ENCODE results near the gene TRIM2.

TRIM2 gene

DNA sequence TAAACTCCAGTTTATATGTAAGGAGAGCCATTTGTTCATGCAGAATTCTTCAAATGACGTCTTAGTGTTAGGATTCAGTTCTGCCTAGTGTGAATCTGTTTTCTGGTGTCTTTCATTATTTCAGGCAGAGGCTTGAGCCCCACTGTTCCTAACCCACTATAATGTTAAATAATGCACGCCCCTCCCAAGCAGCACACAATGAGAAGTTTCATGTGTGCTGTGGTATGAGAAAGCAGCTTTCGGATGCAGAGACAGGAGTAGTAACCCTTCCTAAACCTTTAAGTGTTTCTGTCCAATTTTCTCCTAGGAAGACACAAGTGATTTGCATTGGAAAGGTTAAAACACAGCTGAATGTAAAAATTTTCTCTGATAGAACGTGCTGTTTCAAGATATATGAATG is 54.5 kb downstream of the TRIM2 start:
- H3K9me3 ChIP-seq (ENCODE audit: control insufficient read depth in 1 of 2, low read length in 2 of 2): peaks cover 0 to 8% of the 10 kb centered on the region in 2 donors
- H3K9ac ChIP-seq (ENCODE audit: low read depth in 1 of 2, low read length in 2 of 2): no peak overlapping the region
- H3K27me3 ChIP-seq (ENCODE audit: control insufficient read depth in 1 of 2, insufficient read depth in 2 of 2, low read length in 2 of 2): peaks cover 0 to 7% of the 10 kb centered on the region in 2 donors
- H3K27ac ChIP-seq (ENCODE audit: low read depth, low read length): no peak overlapping the region
- peaks cover 0 to 9% of the 10 kb centered on the region in 2 donors for H3K36me3 ChIP-seq (ENCODE audit: control insufficient read depth in 1 of 2, insufficient read depth in 2 of 2, low read length in 2 of 2)
- peaks cover 0 to 4% of the 10 kb centered on the region in 2 donors for H3K4me1 ChIP-seq (ENCODE audit: control insufficient read depth in 1 of 2, insufficient read depth in 2 of 2, low read length in 2 of 2)
- no peak overlapping the region for H3K4me3 ChIP-seq (ENCODE audit: low read depth in 1 of 2, low read length in 2 of 2)

DNA sequence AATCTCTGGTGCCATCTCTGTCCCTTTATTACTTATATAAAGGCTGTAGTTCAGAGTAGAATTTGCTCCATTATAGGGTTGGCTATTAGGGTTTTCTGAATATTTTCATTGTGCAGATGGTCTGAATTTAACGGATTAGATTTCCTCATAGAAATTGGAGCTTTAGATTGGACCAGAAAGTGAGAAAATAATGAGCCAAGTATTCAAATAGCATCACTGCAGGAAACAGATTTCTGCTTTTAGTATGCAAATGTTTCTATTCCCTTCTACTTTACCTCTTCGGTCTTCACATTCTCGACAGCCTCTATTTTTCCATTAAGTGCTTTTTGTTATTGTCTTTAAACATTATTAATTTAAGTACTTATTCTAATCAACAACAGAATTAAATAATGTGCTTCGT is 55.4 kb downstream of the TRIM2 start:
- peaks cover 0 to 9% of the 10 kb centered on the region in 2 donors for H3K36me3 ChIP-seq (ENCODE audit: control insufficient read depth in 1 of 2, insufficient read depth in 2 of 2, low read length in 2 of 2)
- H3K9me3 ChIP-seq (ENCODE audit: control insufficient read depth in 1 of 2, low read length in 2 of 2): peaks cover 0 to 8% of the 10 kb centered on the region in 2 donors
- peaks cover 0 to 4% of the 10 kb centered on the region in 2 donors for H3K4me1 ChIP-seq (ENCODE audit: control insufficient read depth in 1 of 2, insufficient read depth in 2 of 2, low read length in 2 of 2)
- H3K27me3 ChIP-seq (ENCODE audit: control insufficient read depth in 1 of 2, insufficient read depth in 2 of 2, low read length in 2 of 2): peaks cover 0 to 7% of the 10 kb centered on the region in 2 donors
- no peak overlapping the region for H3K9ac ChIP-seq (ENCODE audit: low read depth in 1 of 2, low read length in 2 of 2)
- no peak overlapping the region for H3K27ac ChIP-seq (ENCODE audit: low read depth, low read length)
- H3K4me3 ChIP-seq (ENCODE audit: low read depth in 1 of 2, low read length in 2 of 2): no peak overlapping the region

DNA sequence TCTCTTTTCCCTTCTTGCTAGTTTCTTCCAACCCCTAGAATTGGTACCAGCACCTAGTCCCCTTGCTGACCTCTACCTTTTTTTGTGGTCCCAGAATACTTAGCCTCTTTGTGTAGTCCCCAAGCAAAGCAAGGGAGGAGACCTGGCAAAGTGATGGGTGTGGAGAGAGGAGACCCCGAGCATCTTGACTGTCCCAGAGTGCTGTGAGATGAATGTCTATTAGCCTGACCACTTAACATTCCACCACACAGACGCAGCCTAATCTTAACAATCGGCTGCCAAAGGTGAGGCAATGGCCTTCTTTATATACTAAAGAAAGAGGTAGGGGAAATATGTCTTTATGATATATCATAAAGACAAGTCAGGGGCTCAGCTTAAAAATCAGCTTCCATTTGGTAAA is 55.9 kb downstream of the TRIM2 start:
- Histone ChIP-seq H3K4me1 (ENCODE audit: control insufficient read depth in 1 of 2, insufficient read depth in 2 of 2, low read length in 2 of 2) (peaks cover 0 to 4% of the 10 kb centered on the region in 2 donors), H3K9me3 (ENCODE audit: control insufficient read depth in 1 of 2, low read length in 2 of 2) (peaks cover 0 to 8% of the 10 kb centered on the region in 2 donors), H3K9ac (ENCODE audit: low read depth in 1 of 2, low read length in 2 of 2) (no peak overlapping the region), H3K27ac (ENCODE audit: low read depth, low read length) (no peak overlapping the region), H3K4me3 (ENCODE audit: low read depth in 1 of 2, low read length in 2 of 2) (no peak overlapping the region), H3K27me3 (ENCODE audit: control insufficient read depth in 1 of 2, insufficient read depth in 2 of 2, low read length in 2 of 2) (peaks cover 0 to 7% of the 10 kb centered on the region in 2 donors), H3K36me3 (ENCODE audit: control insufficient read depth in 1 of 2, insufficient read depth in 2 of 2, low read length in 2 of 2) (peaks cover 0 to 9% of the 10 kb centered on the region in 2 donors)

DNA sequence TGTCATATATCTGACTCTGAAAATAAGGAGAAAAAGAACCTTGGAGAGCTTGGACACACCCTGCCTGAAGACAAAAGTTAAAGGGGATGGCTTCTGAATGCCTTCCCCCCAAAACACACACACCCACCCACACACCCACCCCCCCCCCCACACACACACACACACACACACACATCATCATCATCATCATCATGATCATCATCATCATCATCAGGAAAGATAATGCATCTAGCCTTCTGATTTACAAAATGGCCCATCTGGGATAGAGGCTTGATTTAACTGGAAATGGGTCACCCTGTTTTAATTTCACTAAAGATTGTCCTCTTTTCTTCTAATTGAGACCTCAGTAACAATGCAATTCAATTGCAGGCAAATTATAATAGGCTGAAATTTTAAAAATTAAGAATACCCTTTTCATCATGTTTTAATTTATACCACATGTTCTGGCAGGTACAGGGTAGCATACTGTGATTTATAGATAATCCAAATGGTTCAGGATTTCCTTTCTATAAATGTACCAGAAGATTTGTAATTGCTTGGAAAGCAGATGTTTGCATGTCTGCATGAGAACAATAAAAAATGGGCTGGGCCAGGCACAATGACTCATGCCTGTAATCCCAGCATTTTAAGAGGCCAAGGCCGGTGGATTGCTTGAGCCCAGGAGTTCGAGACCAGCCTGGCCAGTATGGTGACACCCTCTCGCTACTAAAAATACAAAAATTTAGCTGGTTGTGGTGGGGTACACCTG is 56.5 kb downstream of the TRIM2 start:
- peaks cover 0 to 8% of the 10 kb centered on the region in 2 donors for H3K9me3 ChIP-seq (ENCODE audit: control insufficient read depth in 1 of 2, low read length in 2 of 2)
- H3K4me3 ChIP-seq (ENCODE audit: low read depth in 1 of 2, low read length in 2 of 2): no peak overlapping the region
- H3K9ac ChIP-seq (ENCODE audit: low read depth in 1 of 2, low read length in 2 of 2): no peak overlapping the region
- peaks cover 0 to 7% of the 10 kb centered on the region in 2 donors for H3K27me3 ChIP-seq (ENCODE audit: control insufficient read depth in 1 of 2, insufficient read depth in 2 of 2, low read length in 2 of 2)
- peaks cover 0 to 9% of the 10 kb centered on the region in 2 donors for H3K36me3 ChIP-seq (ENCODE audit: control insufficient read depth in 1 of 2, insufficient read depth in 2 of 2, low read length in 2 of 2)
- H3K27ac ChIP-seq (ENCODE audit: low read depth, low read length): no peak overlapping the region
- H3K4me1 ChIP-seq (ENCODE audit: control insufficient read depth in 1 of 2, insufficient read depth in 2 of 2, low read length in 2 of 2): peaks cover 0 to 4% of the 10 kb centered on the region in 2 donors

DNA sequence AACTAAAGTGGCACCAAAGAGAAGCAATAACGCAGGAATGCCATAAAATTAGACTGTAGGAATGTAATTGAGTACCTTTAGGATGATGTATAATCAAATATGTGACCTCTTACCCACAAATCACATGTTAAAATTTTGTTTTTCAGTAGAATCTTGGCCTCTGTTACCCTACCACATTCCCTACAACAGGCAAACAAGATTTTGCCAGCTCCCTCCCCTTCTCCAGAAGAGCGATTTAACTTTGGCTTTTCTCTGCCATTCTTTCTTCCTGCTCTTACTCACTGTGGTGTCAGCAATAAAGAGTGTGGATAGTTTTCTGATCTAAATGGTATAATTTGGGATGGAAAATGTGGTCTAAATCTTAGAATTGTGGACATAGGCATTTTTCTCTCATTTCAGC is 57.2 kb downstream of the TRIM2 start:
- Histone ChIP-seq H3K27ac (ENCODE audit: low read depth, low read length) (no peak overlapping the region), H3K27me3 (ENCODE audit: control insufficient read depth in 1 of 2, insufficient read depth in 2 of 2, low read length in 2 of 2) (peaks cover 0 to 7% of the 10 kb centered on the region in 2 donors), H3K9ac (ENCODE audit: low read depth in 1 of 2, low read length in 2 of 2) (no peak overlapping the region), H3K4me1 (ENCODE audit: control insufficient read depth in 1 of 2, insufficient read depth in 2 of 2, low read length in 2 of 2) (peaks cover 0 to 4% of the 10 kb centered on the region in 2 donors), H3K9me3 (ENCODE audit: control insufficient read depth in 1 of 2, low read length in 2 of 2) (peaks cover 0 to 8% of the 10 kb centered on the region in 2 donors), H3K36me3 (ENCODE audit: control insufficient read depth in 1 of 2, insufficient read depth in 2 of 2, low read length in 2 of 2) (peaks cover 0 to 9% of the 10 kb centered on the region in 2 donors), H3K4me3 (ENCODE audit: low read depth in 1 of 2, low read length in 2 of 2) (no peak overlapping the region)

DNA sequence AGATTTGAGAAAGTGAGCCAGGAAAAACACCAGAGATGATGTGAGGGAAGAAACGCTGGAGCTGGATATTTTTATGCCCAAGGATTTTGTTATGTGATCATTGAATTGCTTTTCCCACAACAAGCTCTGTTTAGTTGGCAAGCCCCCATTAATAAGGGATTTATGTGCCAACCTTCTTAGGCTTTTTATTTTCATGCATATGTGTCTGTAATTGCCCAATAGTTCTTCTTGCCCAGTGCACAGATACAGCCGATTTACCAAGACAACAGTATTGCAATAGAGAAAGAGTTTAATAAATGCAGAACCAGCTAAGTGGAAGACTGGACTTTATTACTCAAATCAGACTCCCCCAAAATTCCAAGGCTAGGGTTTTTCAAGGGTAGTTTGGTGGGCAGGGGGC is 57.7 kb downstream of the TRIM2 start:
- H3K9me3 ChIP-seq (ENCODE audit: control insufficient read depth in 1 of 2, low read length in 2 of 2): peaks cover 0 to 8% of the 10 kb centered on the region in 2 donors
- peaks cover 0 to 8% of the 10 kb centered on the region in 2 donors for H3K36me3 ChIP-seq (ENCODE audit: control insufficient read depth in 1 of 2, insufficient read depth in 2 of 2, low read length in 2 of 2)
- H3K4me3 ChIP-seq (ENCODE audit: low read depth in 1 of 2, low read length in 2 of 2): no peak overlapping the region
- no peak overlapping the region for H3K9ac ChIP-seq (ENCODE audit: low read depth in 1 of 2, low read length in 2 of 2)
- peaks cover 0 to 6% of the 10 kb centered on the region in 2 donors for H3K27me3 ChIP-seq (ENCODE audit: control insufficient read depth in 1 of 2, insufficient read depth in 2 of 2, low read length in 2 of 2)
- H3K27ac ChIP-seq (ENCODE audit: low read depth, low read length): no peak overlapping the region
- H3K4me1 ChIP-seq (ENCODE audit: control insufficient read depth in 1 of 2, insufficient read depth in 2 of 2, low read length in 2 of 2): peaks cover 0 to 4% of the 10 kb centered on the region in 2 donors

DNA sequence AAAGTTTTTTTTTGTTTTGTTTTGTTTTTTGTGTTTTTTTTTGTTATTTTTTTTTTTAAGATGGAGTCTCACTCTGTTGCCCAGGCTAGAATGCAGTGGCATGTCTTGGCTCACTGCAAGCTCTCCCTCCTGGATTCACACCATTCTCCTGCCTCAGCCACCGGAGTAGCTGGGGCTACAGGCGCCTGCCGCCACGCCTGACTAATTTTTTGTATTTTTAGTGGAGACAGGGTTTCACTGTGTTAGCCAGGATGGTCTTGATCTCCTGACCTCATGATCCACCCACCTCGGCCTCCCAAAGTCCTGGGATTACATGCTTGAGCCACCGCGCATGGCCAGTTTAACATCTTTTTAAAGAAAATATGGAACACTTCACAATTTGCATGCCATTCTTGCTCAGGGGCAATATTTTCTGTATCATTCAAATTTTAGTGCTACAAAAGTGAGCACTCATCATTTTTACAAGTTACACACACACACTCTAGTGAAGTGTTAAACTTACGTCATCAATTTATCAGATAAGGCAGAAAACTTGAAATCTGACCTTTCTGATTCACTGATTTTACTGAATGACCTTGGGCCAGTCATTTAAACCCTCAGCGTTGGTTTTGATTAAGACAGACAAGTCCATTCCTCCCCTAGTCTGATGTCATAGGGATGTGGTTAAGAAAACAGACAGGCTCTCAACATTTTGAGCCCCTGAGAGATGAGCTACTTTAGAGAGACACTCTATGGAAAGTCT is 61.2 kb downstream of the TRIM2 start:
- Histone ChIP-seq H3K9me3 (ENCODE audit: control insufficient read depth in 1 of 2, low read length in 2 of 2) (peaks cover 0 to 8% of the 10 kb centered on the region in 2 donors), H3K4me1 (ENCODE audit: control insufficient read depth in 1 of 2, insufficient read depth in 2 of 2, low read length in 2 of 2) (peaks cover 0 to 5% of the 10 kb centered on the region in 2 donors), H3K27ac (ENCODE audit: low read depth, low read length) (no peak overlapping the region), H3K27me3 (ENCODE audit: control insufficient read depth in 1 of 2, insufficient read depth in 2 of 2, low read length in 2 of 2) (no peaks in the 10 kb centered on the region), H3K4me3 (ENCODE audit: low read depth in 1 of 2, low read length in 2 of 2) (no peak overlapping the region), H3K36me3 (ENCODE audit: control insufficient read depth in 1 of 2, insufficient read depth in 2 of 2, low read length in 2 of 2) (peaks cover 0 to 3% of the 10 kb centered on the region in 2 donors), H3K9ac (ENCODE audit: low read depth in 1 of 2, low read length in 2 of 2) (no peak overlapping the region)

DNA sequence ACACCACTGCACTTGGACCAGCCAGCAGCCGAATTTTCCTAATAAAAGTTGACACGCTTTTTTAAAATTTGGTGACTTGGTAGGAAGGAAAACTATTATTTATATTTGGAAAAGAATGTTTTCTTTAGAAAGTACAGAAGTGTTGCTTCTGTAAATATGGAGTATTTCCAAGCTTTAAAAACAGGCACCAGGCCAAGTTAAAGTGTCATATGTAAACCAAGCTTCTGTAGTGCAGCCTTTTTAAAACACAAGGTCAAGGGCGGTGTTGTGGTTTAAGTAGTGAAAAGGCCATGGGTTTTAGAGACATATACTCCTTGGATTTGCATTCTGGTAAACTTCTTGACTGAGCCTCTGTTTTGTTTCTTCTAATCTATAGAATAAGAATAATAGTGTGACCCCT is 62.7 kb downstream of the TRIM2 start:
- no peaks in the 10 kb centered on the region for H3K27me3 ChIP-seq (ENCODE audit: control insufficient read depth in 1 of 2, insufficient read depth in 2 of 2, low read length in 2 of 2)
- peaks cover 0 to 2% of the 10 kb centered on the region in 2 donors for H3K9me3 ChIP-seq (ENCODE audit: control insufficient read depth in 1 of 2, low read length in 2 of 2)
- peaks cover 0 to 5% of the 10 kb centered on the region in 2 donors for H3K4me1 ChIP-seq (ENCODE audit: control insufficient read depth in 1 of 2, insufficient read depth in 2 of 2, low read length in 2 of 2)
- no peak overlapping the region for H3K4me3 ChIP-seq (ENCODE audit: low read depth in 1 of 2, low read length in 2 of 2)
- no peak overlapping the region for H3K27ac ChIP-seq (ENCODE audit: low read depth, low read length)
- H3K36me3 ChIP-seq (ENCODE audit: control insufficient read depth in 1 of 2, insufficient read depth in 2 of 2, low read length in 2 of 2): peaks cover 0 to 6% of the 10 kb centered on the region in 2 donors
- no peak overlapping the region for H3K9ac ChIP-seq (ENCODE audit: low read depth in 1 of 2, low read length in 2 of 2)

DNA sequence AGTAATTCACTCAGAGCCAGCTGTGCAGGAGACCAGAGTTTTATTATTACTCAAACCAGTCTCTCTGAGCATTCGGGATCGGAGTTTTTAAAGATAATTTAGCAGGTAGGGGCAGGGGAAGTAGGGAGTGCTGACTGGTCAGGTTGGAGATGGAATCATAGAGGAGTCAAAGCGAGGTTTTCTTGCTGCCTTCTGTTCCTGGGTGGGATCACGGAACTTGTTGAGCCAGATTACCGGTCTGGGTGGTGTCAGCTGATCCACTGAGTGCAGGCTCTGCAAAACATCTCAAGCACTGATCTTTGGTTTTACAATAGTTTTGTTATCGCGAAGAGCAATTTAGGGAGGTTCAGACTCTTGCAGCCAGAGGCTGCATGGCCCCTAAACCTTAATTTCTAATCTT is 63.6 kb downstream of the TRIM2 start:
- no peak overlapping the region for H3K9ac ChIP-seq (ENCODE audit: low read depth in 1 of 2, low read length in 2 of 2)
- H3K27me3 ChIP-seq (ENCODE audit: control insufficient read depth in 1 of 2, insufficient read depth in 2 of 2, low read length in 2 of 2): no peaks in the 10 kb centered on the region
- H3K9me3 ChIP-seq (ENCODE audit: control insufficient read depth in 1 of 2, low read length in 2 of 2): no peaks in the 10 kb centered on the region
- no peak overlapping the region for H3K4me3 ChIP-seq (ENCODE audit: low read depth in 1 of 2, low read length in 2 of 2)
- H3K36me3 ChIP-seq (ENCODE audit: control insufficient read depth in 1 of 2, insufficient read depth in 2 of 2, low read length in 2 of 2): peaks cover 0 to 6% of the 10 kb centered on the region in 2 donors
- H3K27ac ChIP-seq (ENCODE audit: low read depth, low read length): no peak overlapping the region
- peaks cover 0 to 5% of the 10 kb centered on the region in 2 donors for H3K4me1 ChIP-seq (ENCODE audit: control insufficient read depth in 1 of 2, insufficient read depth in 2 of 2, low read length in 2 of 2)

DNA sequence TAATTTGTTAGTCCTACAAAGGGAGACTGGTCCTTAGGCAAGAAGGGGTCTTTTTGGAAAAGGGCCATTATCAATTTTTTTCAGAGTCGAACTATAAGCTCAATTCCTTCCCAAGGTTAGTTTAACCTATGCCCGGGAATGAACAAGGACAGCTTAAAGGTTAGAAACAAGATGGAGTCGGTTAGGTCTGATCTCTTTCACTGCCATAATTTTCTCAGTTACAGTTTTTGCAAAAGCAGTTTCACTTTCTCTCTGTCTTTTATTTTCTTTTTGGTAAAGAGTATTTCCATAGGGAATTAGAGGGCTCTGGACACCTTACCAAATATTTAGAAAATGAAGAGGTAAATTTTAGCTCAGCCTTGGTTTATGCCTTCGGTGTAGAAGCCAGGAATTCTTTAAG is 64.1 kb downstream of the TRIM2 start:
- no peaks in the 10 kb centered on the region for H3K9me3 ChIP-seq (ENCODE audit: control insufficient read depth in 1 of 2, low read length in 2 of 2)
- no peak overlapping the region for H3K27ac ChIP-seq (ENCODE audit: low read depth, low read length)
- no peak overlapping the region for H3K4me3 ChIP-seq (ENCODE audit: low read depth in 1 of 2, low read length in 2 of 2)
- peaks cover 0 to 6% of the 10 kb centered on the region in 2 donors for H3K36me3 ChIP-seq (ENCODE audit: control insufficient read depth in 1 of 2, insufficient read depth in 2 of 2, low read length in 2 of 2)
- H3K4me1 ChIP-seq (ENCODE audit: control insufficient read depth in 1 of 2, insufficient read depth in 2 of 2, low read length in 2 of 2): peaks cover 0 to 5% of the 10 kb centered on the region in 2 donors
- no peak overlapping the region for H3K9ac ChIP-seq (ENCODE audit: low read depth in 1 of 2, low read length in 2 of 2)
- no peaks in the 10 kb centered on the region for H3K27me3 ChIP-seq (ENCODE audit: control insufficient read depth in 1 of 2, insufficient read depth in 2 of 2, low read length in 2 of 2)
